Activated CD4-positive, alpha-beta T cell treated with anti-CD3 and anti-CD28 coated beads for 48 hours (primary cell): ENCODE measurements around the gene IWS1.
"Not testable (repeated sequence)": the region's sequence is repeated elsewhere in the genome, so short reads cannot be mapped to it uniquely, and the experiment has no call there.

Experiments used
- DNase-seq: peaks from one replicate; pipeline ENCODE4 v3.0.0-alpha.2; 2020

Gene IWS1

DNA sequence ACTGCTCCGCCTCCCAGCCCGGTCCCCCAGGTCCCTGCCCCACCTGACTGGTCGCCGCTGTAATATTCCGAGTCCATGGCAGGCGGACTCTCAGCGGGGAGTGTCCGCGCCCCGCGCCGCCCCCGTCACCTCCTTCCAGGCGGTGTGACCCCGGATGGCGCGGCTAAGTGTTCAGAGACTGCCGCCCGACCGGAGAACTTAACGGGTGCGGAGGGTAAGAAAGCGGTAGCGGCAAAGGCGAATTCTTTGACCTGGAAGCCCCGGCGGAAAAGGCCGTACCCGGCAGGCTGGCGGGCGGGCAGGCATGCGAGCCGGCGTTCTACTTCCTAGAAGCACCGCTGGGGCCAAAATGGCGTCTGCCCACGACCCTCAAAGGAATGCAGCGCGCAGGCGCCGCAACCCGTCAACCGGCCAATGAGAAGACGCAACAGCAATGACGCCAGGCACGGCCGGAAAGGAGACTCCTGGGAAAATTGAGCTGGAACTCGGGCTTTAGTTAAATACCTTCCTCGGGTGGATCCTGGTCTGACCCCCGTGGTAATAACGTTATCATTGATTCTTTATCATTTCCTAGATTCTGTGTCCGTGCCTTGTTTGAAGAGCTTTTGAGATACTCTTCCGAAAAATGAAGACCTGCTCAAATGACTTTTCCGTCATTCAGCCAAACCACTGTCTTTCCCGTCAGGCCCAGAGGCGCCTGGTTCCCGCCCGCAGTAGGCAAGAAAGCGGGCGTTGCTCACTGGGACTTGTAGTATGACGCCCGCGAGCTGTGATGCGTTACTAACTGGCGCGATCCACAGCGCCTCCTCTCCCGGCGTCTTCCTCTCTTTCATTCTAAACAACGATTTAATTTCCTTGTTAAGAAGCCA is at the start of gene IWS1:
Gene IWS1, minus strand, starts transcription at position 358 of the 869 bp plus-strand sequence. Its CDS starts 281 bp downstream, at position 77.
- peak; percentile 95 for DNase-seq

DNA sequence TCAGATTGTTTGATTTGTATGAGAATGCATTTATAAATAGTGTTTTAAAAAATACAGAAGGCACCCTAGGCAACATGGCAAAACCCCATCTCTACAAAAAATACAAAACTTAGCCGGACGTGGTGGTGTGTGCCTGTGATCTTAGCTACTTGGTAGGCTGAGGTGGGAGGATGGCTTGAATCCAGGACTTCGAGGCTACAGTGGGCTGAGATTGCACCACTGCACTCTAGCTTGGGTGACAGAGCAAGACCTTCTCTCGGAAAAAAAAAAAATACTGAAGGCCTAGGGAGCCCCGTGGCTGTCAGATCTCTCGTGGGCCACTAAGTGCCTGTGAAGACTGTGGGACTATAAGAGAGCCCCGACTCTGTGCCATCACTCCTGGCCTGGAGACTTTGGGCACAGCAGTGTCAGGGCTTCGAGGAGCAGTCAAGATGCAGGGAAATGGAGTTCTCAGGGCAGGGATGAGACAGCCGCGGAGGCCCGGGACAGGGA is 49.7 kb upstream of the IWS1 start:
- DNase-seq, result no peak

DNA sequence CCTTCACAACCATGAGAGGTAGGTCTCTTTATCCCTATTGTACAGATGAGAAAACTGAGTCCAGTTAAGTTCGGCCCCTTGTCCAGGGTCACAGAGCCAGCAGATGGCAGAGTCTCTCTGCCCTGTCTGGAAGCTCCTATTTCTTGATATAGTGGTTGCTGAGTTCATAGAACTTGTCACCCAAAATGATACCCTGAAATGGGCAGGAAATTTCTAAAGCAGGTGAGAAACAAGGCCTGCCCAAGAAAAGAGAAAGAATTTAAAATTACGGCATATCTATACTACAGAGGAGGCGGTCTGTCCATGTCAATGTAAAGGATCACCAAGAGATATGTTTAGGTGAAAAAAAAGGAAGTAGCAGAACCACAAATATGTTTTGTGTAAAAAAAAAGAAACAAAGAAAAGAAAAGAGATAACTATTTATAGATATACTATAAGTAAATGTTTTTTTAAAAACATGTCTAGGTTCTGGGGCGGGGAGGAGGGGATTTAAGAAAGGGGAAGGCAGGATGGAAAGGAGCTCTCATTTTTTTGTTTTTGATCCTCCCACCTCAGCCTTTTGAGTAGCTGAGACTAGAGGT is 49.0 kb upstream of the IWS1 start:
- no peak for DNase-seq

DNA sequence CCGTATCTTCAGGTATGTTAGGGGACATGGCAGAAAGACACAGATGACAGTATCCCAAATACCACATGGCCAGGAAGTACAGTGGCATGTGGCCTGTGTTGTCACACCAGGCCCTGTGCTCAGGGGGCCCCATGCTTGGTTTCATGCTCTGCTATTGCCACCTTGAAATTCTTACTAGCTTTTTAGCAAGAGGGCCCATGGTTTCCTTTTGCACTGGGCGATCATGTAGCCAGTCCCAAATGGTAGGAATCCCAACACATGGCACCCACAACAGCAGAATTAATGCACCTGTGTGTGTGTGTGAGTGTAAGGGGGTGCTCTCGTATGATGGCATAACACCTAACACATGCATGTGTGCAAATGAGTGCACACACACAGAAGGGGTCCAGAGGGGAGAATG is 48.4 kb upstream of the IWS1 start:
- no peak for DNase-seq

DNA sequence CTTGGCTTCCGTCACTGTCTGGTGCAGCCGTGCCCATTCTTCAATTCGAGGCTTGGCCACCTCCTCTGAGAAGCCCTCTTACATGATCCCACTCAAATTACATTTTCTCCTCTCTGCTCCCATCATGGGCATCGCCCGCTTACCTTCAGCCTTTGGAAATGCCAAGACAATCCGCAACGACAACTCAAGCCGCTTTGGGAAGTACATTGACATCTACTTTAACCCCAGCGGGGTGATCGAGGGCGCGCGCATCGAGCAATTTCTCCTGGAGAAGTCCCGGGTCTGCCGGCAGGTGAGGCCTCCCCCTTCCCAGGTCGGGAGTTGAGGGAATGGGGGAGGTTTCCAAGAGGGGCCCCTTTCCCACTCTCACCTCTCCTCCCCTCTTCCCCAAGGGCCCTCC is 47.5 kb upstream of the IWS1 start:
- DNase-seq, result no peak

DNA sequence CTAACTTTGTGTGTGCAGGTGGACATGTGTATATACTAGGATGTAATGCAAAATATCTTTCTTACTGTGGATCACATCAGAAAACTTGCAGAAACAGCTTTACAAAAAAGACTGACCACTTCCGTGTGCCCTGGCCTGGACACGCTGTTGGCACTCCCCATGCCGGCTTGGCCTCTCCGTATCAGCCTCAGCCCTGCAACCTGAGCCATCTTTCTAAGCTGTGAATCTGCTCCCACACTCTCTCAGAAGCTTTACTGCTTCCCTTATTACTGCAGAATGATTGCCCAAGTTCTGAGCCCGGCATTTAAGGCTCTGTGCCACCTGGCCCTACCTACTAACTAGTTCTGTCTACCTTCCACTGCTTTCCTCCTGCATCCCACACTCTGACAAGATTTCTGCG is 47.0 kb upstream of the IWS1 start:
- DNase-seq, result no peak

DNA sequence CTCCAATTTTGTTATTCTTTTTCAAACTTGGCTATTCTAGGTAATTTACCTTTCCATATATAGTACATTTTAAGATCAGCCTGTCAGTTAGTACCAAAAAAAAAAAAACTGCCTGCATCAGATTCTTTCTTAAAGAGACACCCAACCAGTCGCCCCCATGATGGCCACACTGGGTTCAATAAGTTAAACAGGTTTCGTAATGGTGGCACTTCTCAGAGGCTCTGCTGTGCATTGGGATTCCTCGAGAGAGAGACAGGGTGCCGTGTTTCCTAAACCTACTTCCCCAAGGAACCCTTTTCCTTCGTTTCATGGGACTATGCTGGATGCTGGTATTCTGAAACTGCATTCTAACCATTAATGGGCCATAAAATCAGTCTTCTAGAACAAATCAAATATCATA is 46.6 kb upstream of the IWS1 start:
- no peak for DNase-seq

DNA sequence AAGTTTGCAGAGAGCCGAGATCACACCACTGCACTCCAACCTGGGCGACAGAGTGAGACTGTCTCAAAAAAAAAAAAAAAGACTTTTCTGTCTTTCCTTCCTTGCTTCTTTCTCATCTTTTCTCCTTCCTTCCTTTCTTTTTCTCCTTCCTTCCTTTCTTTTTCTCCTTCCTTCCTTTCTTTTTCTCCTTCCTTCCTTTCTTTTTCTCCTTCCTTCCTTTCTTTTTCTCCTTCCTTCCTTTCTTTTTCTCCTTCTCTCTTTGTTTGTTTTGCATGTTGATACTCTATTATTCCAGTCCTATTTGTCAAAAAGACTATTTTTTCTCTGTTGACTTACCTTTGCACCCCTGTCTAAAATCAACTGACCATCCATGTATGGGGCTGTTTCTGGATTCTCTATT is 46.1 kb upstream of the IWS1 start:
- DNase-seq, result not testable (repeated sequence)

DNA sequence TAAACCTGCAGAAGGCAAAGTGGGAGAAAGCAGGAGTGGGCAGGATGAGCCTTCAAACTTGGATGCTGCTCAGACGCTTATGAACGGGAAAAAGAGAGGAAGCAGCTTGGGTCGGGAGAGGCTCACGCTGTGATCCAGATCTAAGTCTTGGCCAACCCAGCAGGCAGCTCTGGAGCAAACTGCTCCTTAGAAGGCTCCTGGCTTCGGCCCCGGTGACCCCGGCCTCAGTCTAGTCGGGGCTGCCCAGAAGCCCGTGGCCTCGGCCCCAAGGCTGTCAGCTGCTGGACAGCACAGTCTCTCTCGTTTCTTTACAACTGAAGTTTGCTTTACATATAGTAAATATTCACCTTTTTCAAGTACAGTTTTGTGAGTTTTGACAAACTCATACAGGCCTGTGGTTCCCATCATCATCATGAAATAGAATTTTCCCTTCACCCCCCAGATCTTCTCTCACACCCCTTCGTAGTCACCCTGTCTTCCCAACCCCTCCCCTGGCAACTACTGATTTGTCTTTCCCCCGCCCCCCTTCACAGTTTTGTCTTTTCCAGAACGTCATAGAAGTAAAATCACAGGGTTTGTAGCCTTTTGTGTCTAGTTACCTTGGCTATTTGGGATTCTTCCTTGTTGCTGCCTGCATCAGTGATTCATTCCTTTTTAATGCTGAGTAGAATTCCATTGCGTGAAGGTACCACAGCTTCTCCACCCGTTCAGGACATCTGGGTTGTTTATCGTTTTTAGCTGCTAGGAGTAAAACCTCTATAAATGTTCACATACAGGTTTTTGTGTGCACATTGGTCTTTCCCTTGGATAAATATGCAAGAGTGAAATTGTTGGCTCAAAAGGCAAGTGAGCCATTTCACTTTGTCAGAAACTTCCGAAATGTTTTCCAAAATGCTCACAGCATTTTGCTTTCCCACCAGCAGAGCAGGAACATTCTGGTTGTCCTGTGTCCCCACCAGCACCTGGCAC is 44.3 kb upstream of the IWS1 start:
- no peak for DNase-seq

DNA sequence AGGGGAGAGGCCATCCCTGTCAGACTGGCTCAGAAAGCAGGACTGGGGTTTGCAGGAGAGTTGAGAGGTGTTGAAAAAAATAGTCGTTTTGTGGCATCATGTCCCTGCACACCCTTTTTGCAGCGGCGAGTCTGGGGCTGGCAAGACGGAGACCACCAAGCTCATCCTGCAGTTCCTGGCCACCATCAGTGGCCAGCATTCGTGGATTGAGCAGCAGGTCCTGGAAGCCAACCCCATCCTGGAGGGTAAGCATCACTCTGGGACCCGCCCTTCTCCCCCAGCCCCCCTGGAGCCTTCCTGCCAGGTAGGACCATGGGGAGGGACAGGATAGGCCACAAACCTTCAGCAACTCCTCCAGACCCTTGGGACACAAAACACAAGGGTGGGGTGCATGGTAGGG is 43.4 kb upstream of the IWS1 start:
- DNase-seq, result no peak

DNA sequence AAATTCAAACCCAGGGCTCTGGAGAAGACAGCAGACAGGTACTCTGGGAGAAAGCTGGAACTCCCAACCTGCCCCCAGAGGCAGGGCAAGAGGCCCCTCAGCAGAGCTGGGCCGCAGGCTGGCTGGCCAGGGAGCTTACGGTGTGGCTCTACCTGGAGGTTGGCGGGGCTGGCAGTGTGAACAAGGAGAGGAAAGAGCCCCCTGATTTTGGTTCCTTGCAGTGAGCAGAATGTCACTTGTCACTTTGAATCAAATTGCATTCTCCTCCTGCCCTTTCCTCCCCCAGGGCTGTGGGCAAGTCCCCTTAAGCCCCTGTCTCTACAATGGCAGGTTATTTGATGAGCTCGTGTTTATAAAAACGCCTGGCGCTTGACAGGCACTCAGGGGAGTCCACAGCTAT is 41.8 kb upstream of the IWS1 start:
- DNase-seq, result no peak

DNA sequence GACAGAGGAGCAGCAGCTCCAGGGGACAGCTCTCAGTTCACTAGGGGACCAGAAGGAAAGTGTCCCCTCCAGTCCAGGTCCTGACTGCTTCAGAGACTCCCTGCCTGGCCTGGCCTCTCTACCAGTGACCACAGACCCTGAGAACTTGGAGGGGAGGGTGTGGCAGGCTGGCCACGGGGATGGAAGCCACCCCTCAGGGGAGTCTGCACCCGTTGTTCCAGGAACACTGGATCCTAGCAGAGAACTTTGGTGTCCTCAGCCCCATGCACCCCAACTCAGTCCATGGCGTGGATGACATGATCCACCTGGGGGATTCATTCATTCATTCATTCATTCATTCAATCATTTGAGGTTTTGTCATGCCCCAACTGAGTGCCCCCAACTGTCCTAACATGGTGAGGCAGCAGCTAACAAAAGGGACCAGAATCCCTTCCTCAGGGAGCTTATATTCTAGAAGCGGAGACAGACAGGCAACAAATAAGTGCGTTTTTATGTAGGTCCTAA is 41.1 kb upstream of the IWS1 start:
- no peak for DNase-seq

DNA sequence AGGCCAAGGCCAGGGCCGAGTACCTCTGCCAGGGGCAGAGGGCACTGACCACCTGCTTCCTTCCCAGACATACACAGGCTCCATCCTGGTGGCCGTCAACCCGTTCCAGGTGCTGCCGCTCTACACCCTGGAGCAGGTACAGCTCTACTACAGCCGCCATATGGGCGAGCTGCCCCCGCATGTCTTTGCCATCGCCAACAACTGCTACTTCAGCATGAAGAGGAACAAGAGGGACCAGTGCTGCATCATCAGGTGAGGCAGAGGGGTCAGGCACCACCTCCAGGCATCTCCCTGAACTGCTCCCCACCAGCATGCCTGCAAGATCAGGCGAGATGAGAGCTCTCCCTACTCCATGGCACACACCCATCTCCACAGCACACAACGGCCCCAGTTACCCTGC is 40.3 kb upstream of the IWS1 start:
- DNase-seq, result no peak

DNA sequence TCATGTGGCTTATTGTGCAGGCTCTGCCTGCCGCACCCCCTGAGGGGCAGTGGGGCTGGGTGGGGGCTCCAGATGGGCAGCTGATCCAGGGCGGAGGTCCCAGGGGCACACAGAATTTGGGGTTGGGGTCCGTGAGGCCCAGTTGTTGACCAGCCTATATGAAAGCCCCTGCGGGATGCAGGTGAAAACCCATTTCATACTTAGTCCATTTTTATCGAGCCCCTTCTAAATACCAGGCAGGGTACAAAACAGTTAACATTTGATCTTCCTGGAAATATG is 39.8 kb upstream of the IWS1 start:
- DNase-seq, result no peak

DNA sequence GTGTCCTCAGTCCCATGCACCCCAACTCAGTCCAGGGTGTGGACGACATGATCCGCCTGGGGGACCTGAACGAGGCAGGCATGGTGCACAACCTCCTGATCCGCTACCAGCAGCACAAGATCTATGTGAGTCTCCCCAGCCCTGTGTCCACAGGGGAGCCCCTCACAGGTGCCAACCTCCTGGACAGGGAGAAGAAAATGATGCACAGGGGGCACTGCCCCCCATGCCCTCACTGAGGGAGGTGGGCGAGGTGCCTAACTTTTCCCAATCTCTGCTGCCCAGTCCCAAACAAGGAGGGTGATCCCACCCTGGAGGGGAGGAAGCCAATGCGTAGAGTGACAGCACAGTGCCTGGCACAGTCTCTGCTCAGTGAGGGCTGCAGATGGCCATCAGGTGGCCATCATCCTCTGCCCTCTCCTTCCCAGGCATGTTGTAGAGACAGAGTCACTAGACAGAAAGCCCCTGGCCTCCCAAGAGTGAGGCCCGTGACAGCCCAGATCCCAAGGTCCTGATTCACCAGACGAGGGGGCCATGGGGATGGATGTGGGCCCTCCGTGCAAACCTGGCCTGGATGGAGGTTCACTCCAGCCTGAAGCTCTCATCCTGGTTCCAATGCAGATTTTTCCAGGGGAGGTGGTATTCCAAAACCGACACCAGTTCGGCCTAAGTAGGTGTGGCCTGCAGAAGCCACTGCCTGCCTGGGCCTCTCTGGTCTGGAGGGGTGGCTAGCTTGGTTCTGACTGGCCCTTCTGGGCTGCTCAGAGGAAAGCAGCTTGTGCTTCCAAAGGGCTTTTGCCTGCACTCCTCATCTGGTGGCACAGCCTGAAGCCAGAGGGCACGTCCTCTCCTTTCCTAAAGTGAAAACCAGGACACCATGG is 39.2 kb upstream of the IWS1 start:
- DNase-seq, result no peak

DNA sequence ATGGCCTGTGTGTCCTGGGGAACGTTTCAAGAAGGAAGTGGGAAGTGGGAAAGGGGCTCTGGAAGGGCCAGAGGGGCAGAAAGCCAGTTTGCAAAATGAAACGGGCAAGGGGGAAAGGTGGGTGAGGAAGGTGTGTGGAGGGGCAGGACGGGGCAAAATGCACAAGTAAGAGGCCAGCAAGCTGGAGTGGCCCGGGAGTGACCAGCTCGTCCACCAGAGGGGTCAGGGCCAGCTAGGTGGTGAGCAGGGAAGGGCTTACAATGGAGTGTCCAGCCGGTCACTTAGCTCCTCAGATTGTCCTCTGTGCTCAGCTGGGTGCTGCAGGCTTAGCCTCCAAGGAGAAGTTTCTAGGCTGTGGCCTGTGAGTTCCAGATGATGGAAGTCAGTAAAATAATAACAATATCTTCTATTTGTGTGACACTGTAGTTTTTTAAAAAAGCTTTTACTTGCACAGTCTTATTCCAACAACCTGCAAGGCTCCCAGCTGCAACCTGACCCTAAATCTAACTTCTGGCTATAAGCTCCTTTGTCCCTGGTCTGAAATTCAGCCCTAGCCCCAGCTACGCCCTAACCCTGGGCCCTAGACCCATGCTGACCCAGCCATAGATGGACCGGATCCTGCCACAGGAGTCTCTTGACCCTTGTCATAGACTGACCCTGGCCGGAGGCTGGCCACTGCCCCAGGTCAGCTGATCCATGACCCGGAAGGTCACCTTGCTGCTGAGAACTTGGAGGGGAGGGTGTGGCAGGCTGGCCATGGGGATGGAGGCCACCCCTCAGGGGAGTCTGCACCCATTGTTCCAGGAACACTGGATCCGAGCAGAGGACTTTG is 38.4 kb upstream of the IWS1 start:
- no peak for DNase-seq

DNA sequence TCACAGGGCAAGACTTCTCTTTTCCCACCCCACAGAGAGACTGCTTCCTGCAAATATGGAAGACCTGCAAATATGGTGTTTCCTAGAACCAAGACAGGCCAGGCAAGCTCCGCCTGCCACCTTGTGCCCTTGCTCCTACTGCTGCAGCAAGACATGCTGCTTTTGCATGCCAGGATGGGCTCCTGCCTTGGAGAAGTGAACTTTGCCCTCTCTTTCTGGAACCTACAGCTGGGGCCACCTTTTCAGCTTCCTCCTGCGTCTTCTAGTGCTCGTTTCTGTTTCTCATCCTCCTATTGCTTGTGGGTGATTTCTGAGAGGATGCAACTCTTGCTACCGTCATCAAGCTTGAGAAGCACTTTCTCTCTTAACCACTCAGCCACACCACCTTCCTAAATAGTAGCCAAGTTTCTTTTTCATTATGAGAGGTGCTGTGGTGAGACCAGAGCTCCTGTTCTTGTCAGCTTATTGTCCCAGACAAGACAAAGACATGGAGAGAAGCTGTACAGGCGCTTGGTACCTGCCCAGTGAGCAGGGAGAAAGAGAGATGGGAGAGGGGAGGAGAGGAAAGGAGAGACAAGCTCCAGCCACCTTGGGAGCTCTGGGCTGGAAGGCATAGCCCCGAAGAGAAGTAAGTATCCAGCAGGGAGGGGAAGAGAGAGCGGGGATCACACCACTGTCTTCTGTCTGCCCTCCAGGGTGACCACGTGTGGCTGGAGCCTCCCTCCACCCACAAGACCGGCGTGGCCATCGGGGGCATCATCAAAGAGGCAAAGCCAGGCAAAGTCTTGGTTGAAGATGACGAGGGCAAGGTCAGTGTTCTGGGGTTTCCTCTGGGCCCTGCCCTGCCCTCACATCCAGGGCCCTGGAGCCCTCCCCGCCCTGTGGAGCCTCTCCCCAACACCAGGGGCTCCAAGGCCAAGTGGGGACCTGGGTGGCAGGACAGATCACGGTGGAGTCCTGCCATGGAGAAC is 37.5 kb upstream of the IWS1 start:
- peak; percentile 12 for DNase-seq

DNA sequence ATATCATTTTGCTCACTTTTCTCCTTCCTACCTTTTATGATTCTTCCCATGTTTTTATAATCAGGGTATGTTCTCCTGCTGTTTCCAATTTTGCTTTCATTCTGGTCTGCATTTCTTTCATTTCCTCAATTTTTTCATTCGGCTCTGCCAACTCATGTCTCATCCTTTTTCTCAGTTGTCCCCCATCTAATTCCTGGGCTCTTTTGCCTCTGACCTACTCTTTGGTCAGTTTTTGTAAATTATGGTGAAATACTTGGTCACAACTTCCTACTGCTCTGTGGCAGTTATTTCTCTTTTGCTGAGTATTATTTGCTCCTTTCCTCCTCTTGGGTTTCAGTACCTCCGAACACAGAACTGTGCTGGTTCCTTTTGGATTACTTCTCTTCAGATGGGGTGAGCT is 36.6 kb upstream of the IWS1 start:
- DNase-seq, result no peak

DNA sequence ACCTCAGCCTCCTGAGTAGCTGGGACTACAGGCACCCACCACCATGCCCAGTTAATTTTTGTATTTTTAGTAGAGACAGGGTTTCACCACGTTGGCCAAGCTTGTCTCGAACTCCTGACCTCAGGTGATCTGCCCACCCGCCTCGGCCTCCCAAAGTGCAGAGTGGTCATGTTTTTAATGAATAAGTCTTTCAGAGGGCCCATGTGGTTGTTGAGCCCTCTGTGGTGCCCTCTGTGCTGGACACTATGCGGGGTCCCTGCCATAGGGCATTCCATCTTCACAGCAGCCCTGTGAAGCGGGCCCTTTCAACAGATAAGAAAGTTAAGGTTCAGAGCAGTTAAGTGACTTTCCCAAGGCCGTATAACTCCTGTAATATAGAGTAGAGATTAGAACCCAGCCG is 35.1 kb upstream of the IWS1 start:
- DNase-seq, result no peak

DNA sequence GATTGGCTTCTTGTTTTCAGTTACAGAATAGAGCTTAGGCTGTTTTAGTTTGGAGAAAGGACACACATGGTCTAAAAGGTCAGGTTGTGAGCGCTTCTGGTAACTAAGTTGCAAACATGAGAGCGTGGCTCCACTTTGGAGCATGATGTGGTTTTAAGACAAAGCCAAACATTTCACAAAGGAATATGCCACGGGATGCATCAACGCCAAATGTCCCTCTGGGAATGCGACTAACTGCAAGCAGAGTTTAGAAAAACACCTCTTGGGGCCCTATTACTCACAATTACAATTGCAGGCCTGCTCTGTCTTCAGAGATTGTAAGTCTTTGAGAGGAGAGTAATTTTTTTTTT is 34.6 kb upstream of the IWS1 start:
- no peak for DNase-seq
